A549 treated with dexamethasone at 1 μM for 4 hours (cell line): ENCODE measurements around the gene LGI4. TPM values are rescaled to one million over a fixed set of nuclear protein-coding genes. Genes with fewer than 3 reads are reported as not detected.

Experiments used
- total RNA-seq: library from RNA; stranded (reverse); fragments of 200-300 nt; extraction: Qiagen RNA extraction; gene quantifications from 5 replicates; pipeline ENCODE4 v1.2.3, GENCODE V29; 2022

LGI4 gene
- 0.15 to 0.45 TPM (median 0.22 TPM) in 5 replicates for total RNA-seq

GRCh38 chr19:35134601-35135242 lies at the start of gene LGI4:
LGI4 (minus strand) TSS chr19:35135059; CDS start chr19:35134680, 379 bp downstream.

DNA sequence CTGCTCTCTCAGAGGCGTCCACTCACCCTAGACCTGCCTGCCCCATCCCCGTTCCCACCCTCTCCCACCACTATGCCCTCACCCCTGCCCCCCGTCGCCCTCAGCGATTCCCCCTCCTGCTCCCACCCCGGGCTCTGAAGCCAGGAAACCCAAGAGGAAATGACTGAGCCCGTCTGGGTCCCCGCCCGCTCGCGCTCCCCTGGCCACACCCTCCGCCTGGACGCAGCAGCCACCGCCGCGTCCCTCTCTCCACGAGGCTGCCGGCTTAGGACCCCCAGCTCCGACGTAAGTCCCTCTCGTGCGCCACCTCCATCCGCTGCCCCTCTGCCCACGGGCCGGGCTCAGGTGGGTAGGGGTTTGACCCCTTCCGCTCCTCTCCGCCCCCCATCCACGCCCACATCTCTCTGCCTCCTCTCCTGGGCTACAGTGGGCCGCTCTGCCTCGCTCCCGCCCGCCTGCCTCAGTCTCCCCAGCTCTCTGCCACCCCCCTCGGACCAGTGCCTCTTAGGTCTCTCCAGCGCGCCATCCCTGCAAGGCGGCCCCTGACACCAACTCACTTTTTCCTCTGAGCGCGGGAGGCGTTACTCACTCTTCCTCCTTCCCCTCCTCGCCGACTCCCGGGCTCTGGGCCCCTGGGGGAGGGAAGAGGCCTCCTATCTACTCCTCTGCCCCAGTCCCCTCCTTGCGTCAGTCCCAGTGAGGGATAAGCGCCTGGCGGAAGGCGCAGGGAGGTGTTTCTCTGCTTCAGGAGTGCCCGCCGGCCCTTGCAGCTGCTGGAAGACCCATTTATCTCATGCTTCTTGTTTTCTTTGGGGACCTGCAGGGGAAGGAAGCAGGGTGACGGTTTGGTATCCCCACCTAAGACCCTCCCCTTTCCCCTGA lies 19.9 kb upstream of the LGI4 start, which contains the start of gene FXYD5:
TSS of gene FXYD5 (plus strand) at position 211 of the 882 bp plus-strand sequence. CDS start 816 bp downstream, outside the sequence.

DNA sequence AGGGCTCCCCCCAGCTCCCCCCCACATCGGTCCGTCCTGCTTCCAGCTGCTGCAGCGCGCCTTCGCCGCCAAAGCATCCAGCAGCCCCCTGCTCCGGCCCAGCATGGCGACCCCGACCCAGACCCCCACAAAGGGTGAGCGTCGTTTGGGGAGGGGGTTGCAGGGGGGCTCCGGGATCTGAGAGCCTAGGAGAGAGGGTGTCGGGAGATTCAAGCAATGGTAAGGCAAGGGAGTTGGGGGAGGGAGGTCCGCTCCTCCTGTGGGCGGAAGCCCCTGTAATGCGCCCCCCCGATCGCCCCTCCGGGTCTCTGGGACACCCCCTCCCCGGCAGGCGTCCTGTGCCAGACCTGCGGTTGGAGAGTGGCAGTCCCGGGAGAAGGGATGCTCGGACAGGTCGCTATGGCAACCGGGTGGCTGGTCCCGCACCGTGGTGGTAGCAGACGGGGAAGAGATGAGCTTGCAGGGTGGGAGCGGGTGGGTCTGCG lies 8.4 kb upstream of the LGI4 start, which contains the start of gene FXYD7:
TSS of gene FXYD7 (plus strand) at position 25 of the 485 bp plus-strand sequence. CDS start at position 104, 79 bp downstream.

DNA sequence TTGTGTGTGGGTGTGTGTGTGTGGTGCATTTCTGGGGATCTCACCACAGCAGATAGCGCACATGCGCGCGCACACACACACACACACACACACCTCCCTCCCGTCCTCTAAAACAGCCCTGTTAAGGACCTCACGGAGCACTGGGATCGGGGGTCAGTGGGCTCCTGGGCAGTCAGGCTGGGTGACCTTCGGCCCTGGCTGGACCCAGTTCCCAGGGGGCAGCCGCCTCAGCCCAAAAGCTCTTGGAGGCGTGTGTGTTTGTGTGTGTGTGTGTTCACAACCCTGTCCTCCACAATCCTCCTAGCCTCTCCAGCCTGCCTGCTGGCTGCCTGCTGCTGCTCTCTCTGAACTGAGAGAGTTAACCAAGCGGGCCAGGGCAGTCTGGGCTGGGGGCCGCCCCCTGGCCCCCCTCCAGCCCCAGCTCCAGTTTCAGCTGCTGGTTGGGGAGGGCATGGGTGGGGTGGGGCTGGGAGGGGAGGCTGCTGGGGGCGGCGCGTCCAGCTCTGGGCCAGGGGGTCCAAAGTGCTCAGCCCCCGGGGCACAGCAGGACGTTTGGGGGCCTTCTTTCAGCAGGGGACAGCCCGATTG lies 3.5 kb upstream of the LGI4 start, which contains the start of gene FXYD1:
TSS of gene FXYD1 (plus strand) at position 520 of the 588 bp plus-strand sequence. CDS start 1,256 bp downstream, outside the sequence.

DNA sequence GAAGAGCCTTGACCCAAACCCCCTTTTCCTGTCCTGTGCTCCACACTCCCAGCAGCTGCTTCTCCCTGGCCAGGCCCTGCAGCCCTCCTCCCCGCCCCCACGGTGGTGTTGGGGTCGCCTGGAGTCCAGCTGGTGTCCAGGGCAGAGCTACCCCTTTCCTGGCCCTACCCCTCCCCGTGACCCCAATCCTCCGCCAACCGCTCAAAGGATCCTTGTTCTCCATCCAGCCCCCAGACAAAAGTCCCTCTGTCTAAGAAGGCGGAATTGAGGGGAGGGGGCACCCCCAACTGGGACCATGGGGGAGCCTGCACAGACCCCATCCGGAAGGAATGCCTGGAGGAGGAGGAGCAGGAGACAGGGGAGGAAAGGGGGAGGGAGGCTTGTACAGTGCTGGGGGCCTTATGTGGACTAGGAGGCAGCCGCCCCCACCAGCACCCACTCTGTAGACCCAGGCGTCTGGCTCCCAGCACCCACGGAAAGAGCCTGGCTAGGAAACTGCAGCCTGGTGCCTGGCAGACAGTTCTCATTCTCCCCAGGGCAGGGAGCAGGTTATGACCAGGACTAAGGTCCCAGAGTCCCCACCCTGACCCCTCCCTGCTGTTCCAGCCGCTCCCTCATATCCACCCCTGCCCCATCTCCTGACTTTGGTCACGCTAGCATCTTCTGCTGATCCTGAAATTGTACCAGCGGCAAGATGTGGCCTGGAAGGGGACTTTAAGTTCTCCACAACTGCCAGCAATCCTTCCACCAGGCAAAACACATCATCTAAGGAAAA lies 19.5 kb downstream of the LGI4 start, which contains the start of gene FXYD3:
TSS of gene FXYD3 (plus strand) at position 647 of the 775 bp plus-strand sequence. CDS start 3,554 bp downstream, outside the sequence.

Other genes with a start within 250 kb of the LGI4 start
- gene ZNF30, start 208.2 kb downstream of the LGI4 start, total RNA-seq = 5.1 to 6.4 TPM (median 5.5 TPM) in 5 replicates
- gene ZNF792, start 170.8 kb downstream of the LGI4 start, total RNA-seq = 1.3 to 1.9 TPM (median 1.7 TPM) in 5 replicates
- 106 to 154 TPM (median 148 TPM) in 5 replicates for gene GRAMD1A, start 134.7 kb downstream of the LGI4 start, total RNA-seq
- gene SCN1B, start 104.6 kb downstream of the LGI4 start, total RNA-seq = 13.7 to 19.8 TPM (median 19.1 TPM) in 5 replicates
- gene HPN, start 93.3 kb downstream of the LGI4 start, total RNA-seq = 0.03 to 0.21 TPM (median 0.09 TPM) in 5 replicates
- 0.33 to 0.67 TPM (median 0.42 TPM) in 5 replicates for gene FXYD3, start 19.2 kb downstream of the LGI4 start, total RNA-seq
- 0.22 to 0.33 TPM in 2 of 5 replicates, not detected in the others for gene FXYD1, start 3.8 kb upstream of the LGI4 start, total RNA-seq
- gene FXYD7, start 8.2 kb upstream of the LGI4 start, total RNA-seq = 0.14 to 0.19 TPM (median 0.17 TPM) in 3 of 5 replicates, not detected in the others
- 171 to 243 TPM (median 234 TPM) in 5 replicates for gene FXYD5, start 19.7 kb upstream of the LGI4 start, total RNA-seq
- gene FAM187B, start 93.7 kb upstream of the LGI4 start, total RNA-seq = not detected in 5 replicates
- gene LSR, start 113.9 kb upstream of the LGI4 start, total RNA-seq = 7.4 to 11.3 TPM (median 8.8 TPM) in 5 replicates
- gene USF2, start 133.9 kb upstream of the LGI4 start, total RNA-seq = 120 to 172 TPM (median 158 TPM) in 5 replicates
- gene HAMP, start 147.5 kb upstream of the LGI4 start, total RNA-seq = 0.03 to 0.13 TPM (median 0.08 TPM) in 3 of 5 replicates, not detected in the others
- gene MAG, start 157.1 kb upstream of the LGI4 start, total RNA-seq = 0.15 TPM in 1 of 5 replicates, not detected in the others
- 0.88 to 1.3 TPM (median 1.1 TPM) in 5 replicates for gene CD22, start 194.1 kb upstream of the LGI4 start, total RNA-seq
- 0.06 TPM in 1 of 5 replicates, not detected in the others for gene FFAR1, start 212.8 kb upstream of the LGI4 start, total RNA-seq
- gene FFAR3, start 223.4 kb upstream of the LGI4 start, total RNA-seq = 0.06 to 0.17 TPM in 2 of 5 replicates, not detected in the others
- gene GPR42, start 236.0 kb upstream of the LGI4 start, total RNA-seq = not detected in 5 replicates